Activated CD4-positive, alpha-beta T cell treated with anti-CD3 and anti-CD28 coated beads, Interleukin-2, amount 10 ng/mL, durations not matched to agents 7 days and 5 days (primary cell): Measurements from ENCODE around the gene HSBP1L1. TPM values are rescaled to one million over a fixed set of nuclear protein-coding genes. Genes with fewer than 3 reads are reported as not detected.

Source experiments
- CTCF ChIA-PET: fragments of 350-600 bp; sonication (Branson Sonifier 250); formaldehyde crosslinking; loops from one replicate; lab custom pipeline; 2021; ENCODE audit warnings: antibody characterized with exemption; lab: Charles Lee
- POLR2A ChIA-PET: fragments of 350-600 bp; sonication (Branson Sonifier 250); formaldehyde crosslinking; loops from one replicate; lab custom pipeline; 2021; ENCODE audit warnings: antibody characterized with exemption; lab: Charles Lee
- DNase-seq: peaks from one replicate; pipeline ENCODE4 v3.0.0-alpha.2; 2020
- H3K27ac Mint-ChIP-seq: one replicate; pipeline ENCODE4 v1.8.0; 2021; ENCODE audit warnings: mild to moderate bottlenecking, moderate library complexity, mixed read lengths
- H3K27me3 Mint-ChIP-seq: one replicate; pipeline ENCODE4 v1.8.0; 2021; ENCODE audit warnings: mixed read lengths
- H3K36me3 Mint-ChIP-seq: one replicate; pipeline ENCODE4 v1.8.0; 2021; ENCODE audit warnings: low read depth, mixed read lengths
- H3K4me1 Mint-ChIP-seq: one replicate; pipeline ENCODE4 v1.8.0; 2021; ENCODE audit warnings: mixed read lengths
- H3K4me3 Mint-ChIP-seq: one replicate; pipeline ENCODE4 v1.8.0; 2021; ENCODE audit warnings: mild to moderate bottlenecking, moderate library complexity, mixed read lengths
- H3K9me3 Mint-ChIP-seq: one replicate; pipeline ENCODE4 v1.8.0; 2021; ENCODE audit warnings: mixed read lengths
- total RNA-seq, 2 experiments: library from RNA; stranded (reverse); gene quantifications; one replicate each; pipeline ENCODE4 v1.2.3, GENCODE V29; 2021

The HSBP1L1 gene
- total RNA-seq, 2 experiments from 2014 or later, result 7.2 to 11.5 TPM

DNA sequence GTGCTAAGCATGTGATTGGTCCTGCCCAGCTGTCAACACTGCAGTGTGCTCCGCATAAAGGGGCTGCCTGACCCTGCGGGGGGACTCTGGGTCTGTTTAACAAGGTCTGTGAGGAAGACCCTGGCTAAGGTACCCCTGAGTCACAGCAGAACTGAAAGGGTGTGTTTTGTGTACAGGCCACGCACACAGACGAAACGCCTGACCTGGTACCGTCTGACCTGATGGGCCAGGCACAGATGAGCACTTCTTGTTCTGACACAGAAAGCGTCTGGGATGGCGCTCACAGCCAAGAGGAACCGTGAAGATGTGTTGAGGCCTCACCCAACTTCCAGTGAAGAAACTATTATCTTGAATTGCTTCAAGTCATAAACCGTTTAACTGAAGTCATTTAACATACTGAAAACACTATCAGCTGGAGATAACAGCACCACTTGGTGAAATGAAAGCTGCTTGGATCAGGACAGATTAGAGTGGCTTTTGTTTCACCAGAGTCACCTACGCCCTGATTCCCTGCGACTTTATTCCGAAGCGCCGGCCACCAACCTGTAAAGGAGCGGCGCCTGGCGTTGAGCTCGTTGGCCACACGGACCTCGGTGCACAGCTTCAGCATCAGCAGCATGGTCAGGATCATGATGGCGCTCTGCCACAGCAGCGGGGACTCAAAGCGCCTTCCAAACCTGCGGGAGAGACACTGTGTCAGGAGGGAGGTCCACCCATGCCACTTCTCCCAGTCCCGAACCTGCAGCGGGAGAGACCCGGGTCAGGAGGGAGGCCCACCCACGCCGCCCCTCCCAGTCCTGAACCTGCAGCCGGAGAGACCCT, 21.4 kb upstream of the HSBP1L1 start:
- ChIA-PET CTCF (interaction anchor here (0.5 to 1.5 kb wide), 3 partner anchors 14 to 43 kb away, joined by 3 to 4 read pairs (median 4); no protein-coding TSS in a partner anchor), POLR2A (no interaction called here)
- no peaks in the 10 kb centered on the region for H3K9me3 Mint-ChIP-seq
- H3K36me3 Mint-ChIP-seq, result peaks cover 28% of the 10 kb centered on the region
- no peak for DNase-seq
- no peaks in the 10 kb centered on the region for H3K27me3 Mint-ChIP-seq
- no peak overlapping the region for H3K4me3 Mint-ChIP-seq
- no peak overlapping the region for H3K27ac Mint-ChIP-seq
- H3K4me1 Mint-ChIP-seq, result peaks cover 26% of the 10 kb centered on the region

DNA sequence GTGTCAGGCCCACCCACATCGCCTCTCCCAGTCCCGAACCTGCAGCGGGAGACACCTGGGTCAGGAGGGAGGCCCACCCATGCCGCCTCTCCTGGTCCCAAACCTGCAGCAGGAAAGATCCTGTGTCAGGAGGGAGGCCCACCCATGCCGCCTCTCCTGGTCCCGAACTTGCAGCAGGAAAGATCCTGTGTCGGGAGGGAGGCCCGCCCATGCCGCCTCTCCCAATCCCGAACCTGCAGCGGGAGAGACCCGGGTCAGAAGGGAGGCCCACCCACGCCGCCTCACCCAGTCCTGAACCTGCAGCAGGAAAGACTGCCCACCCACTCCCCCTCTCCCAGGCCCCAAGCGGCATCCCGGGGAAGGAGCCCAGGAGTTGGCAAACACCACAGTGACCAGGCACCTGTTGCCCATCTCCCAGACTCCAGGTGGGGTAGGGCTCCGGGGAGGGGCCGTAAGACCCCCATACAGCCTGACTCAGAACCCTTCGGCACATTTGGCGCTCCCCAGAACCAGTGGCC, 20.8 kb upstream of the HSBP1L1 start:
- CTCF ChIA-PET, result interaction anchor here (1.2 kb wide), 1 partner anchor 8 kb away, joined by 4 read pairs; no protein-coding TSS in a partner anchor
- POLR2A ChIA-PET, result no interaction called here

DNA sequence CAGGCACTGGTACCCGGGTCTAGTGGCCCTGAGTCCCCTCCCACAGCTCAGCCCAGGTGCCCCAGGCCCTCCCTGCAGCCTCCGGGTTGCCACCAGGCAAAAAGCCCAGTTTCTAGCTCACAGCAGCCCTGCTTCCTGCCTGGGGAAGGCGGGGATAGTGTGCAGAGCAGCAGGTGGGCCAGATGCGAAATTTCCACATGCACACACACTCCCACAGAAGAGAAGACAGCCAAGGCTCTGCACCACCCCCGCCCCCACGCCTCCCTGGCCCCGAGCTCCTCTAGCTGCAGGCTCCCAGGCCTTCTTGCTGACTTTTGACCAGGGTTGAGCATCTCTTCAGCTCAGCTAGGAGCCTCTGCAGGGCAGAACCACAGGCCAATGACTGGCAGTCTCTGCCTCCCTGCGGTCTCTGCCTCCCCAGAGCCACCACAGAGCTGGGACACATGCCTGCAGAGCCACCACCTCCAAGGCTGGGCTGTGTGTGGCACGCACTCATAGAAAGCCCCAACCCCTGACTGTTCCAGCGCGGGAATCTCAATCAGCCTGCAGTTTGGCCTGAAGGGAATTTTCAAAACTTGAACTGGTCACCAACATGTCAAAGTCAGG, 20.2 kb upstream of the HSBP1L1 start:
- Mint-ChIP-seq H3K4me3 (no peak overlapping the region), H3K4me1 (peaks cover 33% of the 10 kb centered on the region), H3K36me3 (peaks cover 26% of the 10 kb centered on the region), H3K9me3 (no peaks in the 10 kb centered on the region), H3K27me3 (no peaks in the 10 kb centered on the region), H3K27ac (peak overlapping the region; percentile 79)
- ChIA-PET POLR2A (no interaction called here), CTCF (interaction anchor here (1.2 kb wide), 1 partner anchor 9 kb away, joined by 4 read pairs; no protein-coding TSS in a partner anchor)
- DNase-seq, result peak; percentile 54

More for the DNA sequence above, 20.8 kb upstream of the HSBP1L1 start:
- Mint-ChIP-seq H3K4me1 (peaks cover 27% of the 10 kb centered on the region), H3K27me3 (no peaks in the 10 kb centered on the region), H3K4me3 (no peak overlapping the region), H3K9me3 (no peaks in the 10 kb centered on the region), H3K36me3 (peaks cover 25% of the 10 kb centered on the region), H3K27ac (no peak overlapping the region)
- DNase-seq, result no peak

DNA sequence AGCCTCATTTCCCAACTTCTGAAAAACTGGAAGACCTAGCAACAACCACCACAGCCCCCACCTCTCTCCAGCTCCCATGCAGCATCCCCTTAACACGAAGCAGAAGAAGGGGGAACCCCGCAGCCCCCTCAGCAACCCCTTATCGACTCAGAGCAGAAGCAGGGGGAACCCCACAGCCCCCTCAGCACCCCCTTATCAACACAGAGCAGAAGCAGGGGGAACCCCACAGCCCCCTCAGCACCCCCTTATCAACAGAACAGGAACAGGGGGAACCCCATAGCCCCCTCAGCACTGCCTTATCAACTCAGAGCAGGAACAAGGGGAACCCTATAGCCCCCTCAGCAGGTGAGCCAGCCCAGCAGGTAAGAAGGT, 19.7 kb upstream of the HSBP1L1 start:
- H3K9me3 Mint-ChIP-seq, result no peaks in the 10 kb centered on the region
- ChIA-PET POLR2A (no interaction called here), CTCF (interaction anchor here (1.2 kb wide), 1 partner anchor 9 kb away, joined by 4 read pairs; no protein-coding TSS in a partner anchor)
- H3K4me3 Mint-ChIP-seq, result no peak overlapping the region
- H3K4me1 Mint-ChIP-seq, result peaks cover 37% of the 10 kb centered on the region
- no peaks in the 10 kb centered on the region for H3K27me3 Mint-ChIP-seq
- peaks cover 24% of the 10 kb centered on the region for H3K36me3 Mint-ChIP-seq
- peak overlapping the region; percentile 79 for H3K27ac Mint-ChIP-seq
- no peak for DNase-seq

DNA sequence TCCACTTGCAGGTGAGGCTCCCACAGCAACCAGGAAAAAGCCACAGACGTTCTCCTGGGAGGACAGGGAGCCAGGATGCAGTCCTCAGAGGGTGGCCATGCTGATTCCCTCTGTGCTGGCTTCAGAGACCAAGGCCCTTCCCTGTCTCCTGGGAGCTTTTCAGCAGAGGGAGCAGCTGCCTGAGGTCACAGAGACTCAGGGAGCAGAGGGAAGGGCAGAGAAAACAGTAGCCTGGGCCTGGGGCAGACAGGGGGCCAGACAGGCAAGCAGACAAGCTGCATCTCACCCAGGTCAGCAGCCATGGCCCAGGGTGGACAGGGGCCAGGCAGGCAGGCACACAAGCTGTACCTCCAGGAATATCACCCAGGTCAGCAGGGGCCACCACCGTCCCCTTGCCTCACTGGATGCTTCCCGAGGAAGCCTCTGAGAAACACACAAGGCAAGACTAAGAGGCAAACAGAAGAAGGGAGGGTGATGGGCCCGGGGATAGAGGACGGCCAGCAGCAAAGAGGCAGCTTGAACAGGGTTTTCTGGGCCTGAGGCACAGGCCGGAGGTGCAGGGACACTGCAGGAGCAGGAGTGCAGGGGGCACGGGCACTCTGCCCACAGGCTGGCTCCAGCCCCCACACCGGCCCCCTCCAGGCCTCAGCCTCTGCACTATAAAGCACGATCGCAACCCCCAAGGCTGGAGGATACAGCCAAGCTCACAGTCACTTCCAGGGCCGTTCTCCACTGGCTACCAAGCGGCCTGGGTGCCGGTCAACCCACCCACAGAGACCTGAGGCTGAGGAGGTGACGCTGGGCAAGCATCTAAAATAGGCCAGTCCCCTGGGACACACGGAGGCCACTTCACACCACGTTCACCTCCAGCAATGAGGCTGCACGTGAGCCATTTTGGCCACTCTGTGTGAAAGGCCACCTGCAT, 19.1 kb upstream of the HSBP1L1 start:
- Mint-ChIP-seq H3K9me3 (no peaks in the 10 kb centered on the region), H3K36me3 (peaks cover 22% of the 10 kb centered on the region), H3K4me1 (peaks cover 43% of the 10 kb centered on the region), H3K4me3 (no peak overlapping the region), H3K27ac (no peak overlapping the region), H3K27me3 (no peaks in the 10 kb centered on the region)
- CTCF ChIA-PET, result interaction anchor here (0.6 kb wide), 1 partner anchor 40 kb away, joined by 5 read pairs; no protein-coding TSS in a partner anchor
- DNase-seq, result no peak
- POLR2A ChIA-PET, result no interaction called here

DNA sequence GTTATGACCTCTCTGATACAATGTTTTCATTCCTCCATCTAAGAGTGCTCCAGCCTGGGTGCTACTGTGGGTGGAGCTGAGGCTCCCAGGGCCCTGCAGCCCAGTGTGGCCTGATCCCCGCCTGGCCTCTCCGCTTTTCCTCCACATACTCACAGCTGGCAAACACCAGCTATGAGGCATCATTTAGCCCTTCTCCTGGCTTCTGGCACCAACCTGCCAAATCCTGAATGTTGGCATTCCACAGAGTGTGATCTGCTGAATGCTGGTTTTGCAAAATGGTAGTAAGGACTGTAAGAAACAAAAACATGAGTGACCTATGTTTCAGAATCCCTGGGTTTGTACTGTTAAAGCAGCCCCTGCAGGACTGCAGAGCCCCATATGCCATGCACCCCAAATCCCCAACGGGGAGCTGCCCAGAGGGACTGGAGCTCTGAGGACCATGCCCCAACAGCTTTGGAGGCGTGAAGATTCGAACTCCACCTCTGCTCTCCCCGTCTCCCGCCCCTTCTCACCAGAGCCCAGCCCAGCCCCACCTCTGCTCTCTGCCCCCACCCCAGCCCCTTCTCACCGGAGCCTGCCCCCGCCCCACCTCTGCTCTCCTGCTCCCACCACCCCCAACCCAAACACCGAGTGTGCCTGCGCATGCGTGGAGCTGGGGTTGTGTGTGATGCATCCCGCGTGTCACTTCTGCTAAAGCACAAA, 17.2 kb upstream of the HSBP1L1 start:
- ChIA-PET CTCF (interaction anchor here (1.2 to 1.4 kb wide), 2 partner anchors 10 kb away, joined by 4 to 7 read pairs; no protein-coding TSS in a partner anchor), POLR2A (no interaction called here)
- no peak for DNase-seq
- Mint-ChIP-seq H3K36me3 (peaks cover 15% of the 10 kb centered on the region), H3K4me3 (no peak overlapping the region), H3K27ac (no peak overlapping the region), H3K27me3 (no peaks in the 10 kb centered on the region), H3K9me3 (no peaks in the 10 kb centered on the region), H3K4me1 (peaks cover 45% of the 10 kb centered on the region)

- CTCF ChIA-PET, result interaction anchor here (1.2 to 1.4 kb wide), 2 partner anchors 9 to 11 kb away, joined by 4 to 7 read pairs; no protein-coding TSS in a partner anchor
Observed at GRCh38 chr18:79947881-79948610, 16.4 kb upstream of the HSBP1L1 start.

GRCh38 chr18:79948719-79949411, 15.6 kb upstream of the HSBP1L1 start:
- Mint-ChIP-seq H3K27me3 (peaks cover under 1% of the 10 kb centered on the region), H3K4me1 (peaks cover 40% of the 10 kb centered on the region), H3K9me3 (no peaks in the 10 kb centered on the region), H3K27ac (peak overlapping the region; percentile 3), H3K4me3 (no peak overlapping the region), H3K36me3 (peaks cover 12% of the 10 kb centered on the region)
- ChIA-PET POLR2A (no interaction called here), CTCF (interaction anchor here (3.2 kb wide), 1 partner anchor 14 kb away, joined by 13 read pairs; no protein-coding TSS in a partner anchor)
- no peak for DNase-seq

More at GRCh38 chr18:79947881-79948610, 16.4 kb upstream of the HSBP1L1 start:
- Mint-ChIP-seq H3K4me1 (peaks cover 42% of the 10 kb centered on the region), H3K27me3 (no peaks in the 10 kb centered on the region), H3K9me3 (no peaks in the 10 kb centered on the region), H3K36me3 (peaks cover 12% of the 10 kb centered on the region), H3K27ac (no peak overlapping the region), H3K4me3 (no peak overlapping the region)
- no peak for DNase-seq
- POLR2A ChIA-PET, result no interaction called here

GRCh38 chr18:79949697-79950487, 14.6 kb upstream of the HSBP1L1 start:
- peaks cover 3% of the 10 kb centered on the region for H3K27me3 Mint-ChIP-seq
- CTCF ChIA-PET, result interaction anchor here (1.1 to 3.2 kb wide), 2 partner anchors 10 to 13 kb away, joined by 3 to 13 read pairs; no protein-coding TSS in a partner anchor
- H3K27ac Mint-ChIP-seq, result peak overlapping the region; percentile 84
- peaks cover 12% of the 10 kb centered on the region for H3K36me3 Mint-ChIP-seq
- POLR2A ChIA-PET, result no interaction called here
- no peaks in the 10 kb centered on the region for H3K9me3 Mint-ChIP-seq
- DNase-seq, result no peak
- peaks cover 36% of the 10 kb centered on the region for H3K4me1 Mint-ChIP-seq
- H3K4me3 Mint-ChIP-seq, result peak overlapping the region; percentile 83
